HG02623 (cell line): ENCODE results near the gene SLX4IP.
"Not testable (repeated sequence)": the region's sequence is repeated elsewhere in the genome, so short reads cannot be mapped to it uniquely, and the experiment has no call there.

Experiments
- ATAC-seq: cut with Tn5 transposase; IDR thresholded peaks from one replicate; pipeline ENCODE4 v1.9.1; 2021; ENCODE audit warnings: moderate library complexity; ENCODE audit not compliant: unreplicated experiment

SLX4IP gene

DNA sequence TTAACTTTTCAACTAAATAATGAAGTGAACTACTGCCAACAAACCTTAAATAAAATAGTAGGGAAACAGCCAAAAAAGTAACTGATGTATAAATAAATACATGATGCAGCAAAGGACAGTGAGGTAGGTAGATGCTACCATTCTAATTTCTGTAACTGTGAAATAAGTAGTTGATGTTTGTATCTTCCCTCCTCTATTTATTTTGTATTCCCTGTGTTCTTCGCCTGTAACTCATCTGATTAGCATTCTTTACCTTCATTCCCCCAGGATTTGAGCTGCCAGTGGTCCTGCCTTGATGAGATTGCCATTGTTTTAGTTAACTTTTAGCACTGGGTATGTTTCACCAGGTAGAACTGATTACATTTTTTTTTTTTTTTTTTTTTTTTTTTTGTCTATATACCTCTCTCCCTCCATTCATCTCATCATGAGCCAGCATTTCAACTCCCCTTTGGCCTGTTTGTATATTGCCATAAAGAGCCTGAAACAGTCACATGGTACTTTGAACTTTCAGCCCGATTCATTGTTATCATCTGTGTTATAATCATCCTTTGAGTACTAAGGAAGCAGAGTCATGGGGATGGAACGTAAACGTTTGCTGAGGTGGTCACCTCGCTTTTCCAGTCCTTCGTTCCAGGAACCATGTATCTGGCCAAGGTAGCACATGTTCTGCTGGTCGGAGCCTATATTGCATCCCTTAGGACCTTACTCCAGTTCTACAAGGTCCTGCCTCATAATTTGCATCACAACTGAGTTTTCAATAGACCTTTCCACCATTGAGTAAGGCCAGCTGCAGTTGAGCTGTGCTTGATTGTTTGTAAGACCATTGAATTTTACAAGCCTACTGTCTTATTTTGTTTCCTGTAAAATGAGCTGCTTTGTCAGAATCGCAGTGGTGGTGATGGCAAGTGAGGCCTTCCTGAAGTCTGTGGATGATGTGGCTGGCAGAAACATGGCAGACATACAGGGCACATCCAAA lies 131.1 kb downstream of the SLX4IP start:
- no peak for ATAC-seq

DNA sequence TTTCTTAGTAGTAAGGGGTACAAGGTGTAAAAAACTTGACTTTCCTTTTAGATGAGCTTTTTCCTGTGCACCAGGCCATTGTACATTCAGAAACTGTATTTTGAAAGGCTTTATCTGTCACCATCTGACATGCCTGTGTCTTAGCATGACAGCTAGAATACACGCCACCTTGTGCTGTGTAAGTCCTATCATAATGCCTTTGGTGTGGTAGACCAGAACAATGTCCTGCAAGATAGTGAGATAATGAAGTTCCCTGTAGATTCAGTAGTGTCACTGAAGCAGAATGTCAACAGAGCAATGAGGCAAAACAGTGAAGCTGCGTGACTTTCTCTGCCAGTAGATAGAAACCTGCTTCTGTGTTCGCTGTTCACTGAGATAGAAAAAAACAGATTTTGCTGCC lies 132.9 kb downstream of the SLX4IP start:
- no peak for ATAC-seq

DNA sequence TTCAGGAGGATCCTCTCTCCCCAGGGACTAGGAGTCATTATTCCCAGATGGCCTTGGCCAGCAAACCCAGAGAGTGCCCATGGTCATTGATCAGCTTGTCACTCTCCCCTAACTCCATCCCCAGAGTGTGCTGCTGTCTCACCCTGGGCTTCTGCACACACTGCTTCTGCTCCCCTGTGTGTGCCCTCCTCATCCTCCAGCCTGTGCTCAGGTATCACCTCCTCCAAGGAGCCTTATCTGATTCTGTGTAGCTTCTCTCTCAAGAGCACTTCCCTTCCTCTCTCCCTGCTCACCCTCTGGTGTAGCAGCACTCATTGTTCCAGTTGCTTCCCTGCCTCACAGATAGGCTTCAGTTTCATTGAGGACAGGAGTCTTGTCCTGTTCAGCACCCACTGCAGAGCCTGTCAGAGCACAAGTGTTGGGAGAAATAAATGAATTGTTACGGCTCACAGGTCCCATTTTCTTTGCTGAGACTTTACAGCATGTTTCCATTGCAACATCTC lies 136.3 kb downstream of the SLX4IP start:
- ATAC-seq, result no peak

DNA sequence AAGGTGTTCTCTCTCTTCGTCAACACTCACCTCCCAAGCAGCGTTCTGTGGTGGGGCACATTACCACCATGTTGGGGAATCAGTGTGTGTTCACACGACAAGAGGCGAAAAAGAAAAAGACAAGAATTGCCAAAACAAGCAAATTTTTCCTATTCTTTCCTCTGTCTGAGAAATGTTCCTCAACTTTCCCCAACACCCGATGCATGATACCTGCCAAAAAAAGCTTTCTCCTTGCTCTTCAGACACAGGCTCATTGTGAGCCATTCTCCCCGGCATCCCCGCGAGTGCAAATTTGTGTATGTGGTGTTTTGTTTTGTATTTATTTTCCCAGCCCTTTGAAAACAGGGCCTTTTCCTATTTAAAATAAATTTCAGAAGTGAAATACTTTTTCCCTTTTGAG lies 137.7 kb downstream of the SLX4IP start:
- no peak for ATAC-seq

DNA sequence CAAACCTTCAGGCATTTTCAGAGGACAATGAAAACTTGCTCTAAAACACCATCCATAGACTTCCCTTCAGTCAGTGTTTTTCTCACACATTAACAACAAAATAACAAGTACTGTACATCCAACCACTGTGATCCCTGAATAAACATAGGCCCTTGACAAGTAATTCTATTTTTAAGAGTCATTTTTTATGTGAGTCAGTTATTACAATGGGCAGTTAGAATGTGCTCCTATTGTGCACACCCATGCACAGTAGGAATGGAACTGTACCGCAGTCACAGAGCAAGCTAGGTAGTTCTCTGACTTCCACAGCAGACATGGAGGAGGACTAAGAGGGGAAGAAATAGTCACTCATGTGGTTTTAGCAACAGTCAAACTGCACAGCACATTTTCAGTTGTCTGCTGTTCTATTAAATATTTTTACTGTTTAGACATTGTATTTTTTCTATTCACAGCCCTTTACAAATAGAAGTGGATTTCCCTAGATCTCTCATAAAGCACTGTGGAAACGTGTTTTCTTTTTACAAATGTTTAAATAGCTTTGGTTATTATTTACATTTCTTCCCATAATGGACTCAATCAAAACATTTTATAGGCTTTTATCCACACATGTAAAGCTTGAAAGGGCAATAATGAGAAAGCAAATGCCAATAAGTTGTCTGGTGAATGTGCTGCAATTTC lies 138.3 kb downstream of the SLX4IP start:
- no peak for ATAC-seq

DNA sequence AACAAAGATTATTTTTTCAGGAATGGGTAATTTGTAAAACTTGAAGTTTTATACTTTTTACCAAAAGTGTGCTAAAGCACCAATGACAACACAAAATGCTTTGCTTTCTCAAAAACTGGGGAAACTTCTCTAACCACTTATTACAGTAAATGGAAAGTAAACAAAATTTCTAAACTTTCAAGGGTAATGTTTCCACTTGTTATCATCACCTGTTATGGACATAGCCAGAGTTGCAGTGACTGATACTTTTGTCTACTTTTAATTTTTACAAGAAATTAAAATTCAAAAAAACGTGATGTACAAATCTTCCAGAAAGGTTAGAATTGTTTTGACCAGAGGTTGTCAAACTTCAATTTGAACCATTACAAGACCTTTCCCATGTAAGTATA lies 138.8 kb downstream of the SLX4IP start:
- no peak for ATAC-seq

DNA sequence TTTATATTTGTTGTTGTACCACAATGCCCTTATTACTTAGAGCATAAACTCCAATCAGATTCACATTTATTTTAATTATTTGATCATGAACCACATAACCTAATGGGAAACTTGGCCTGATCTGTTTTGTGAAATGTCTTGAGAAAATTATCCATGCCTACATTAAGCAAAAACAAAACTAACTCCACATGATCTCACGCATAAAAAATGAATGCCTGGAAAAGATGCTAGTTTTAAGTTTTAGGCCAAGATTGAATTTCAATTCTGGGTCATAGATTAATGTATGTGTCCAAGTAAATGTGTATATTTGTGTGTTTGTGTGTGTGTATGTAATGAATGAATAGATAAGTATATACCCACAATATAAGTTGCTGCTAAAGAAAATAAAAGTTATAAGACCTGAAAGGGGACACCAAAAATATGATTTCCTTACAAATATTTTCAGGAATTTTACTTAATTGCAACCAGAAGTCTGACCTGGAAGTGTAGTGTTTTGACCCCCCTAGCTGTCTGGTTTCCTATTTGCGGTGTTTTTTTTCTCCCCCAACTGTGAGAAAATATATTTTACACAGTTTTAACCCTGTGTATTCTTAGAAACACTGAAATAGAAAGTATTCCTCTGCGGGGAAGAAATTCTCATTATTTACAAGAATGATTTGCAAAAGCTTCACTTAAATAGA lies 141.4 kb downstream of the SLX4IP start:
- ATAC-seq, result no peak

DNA sequence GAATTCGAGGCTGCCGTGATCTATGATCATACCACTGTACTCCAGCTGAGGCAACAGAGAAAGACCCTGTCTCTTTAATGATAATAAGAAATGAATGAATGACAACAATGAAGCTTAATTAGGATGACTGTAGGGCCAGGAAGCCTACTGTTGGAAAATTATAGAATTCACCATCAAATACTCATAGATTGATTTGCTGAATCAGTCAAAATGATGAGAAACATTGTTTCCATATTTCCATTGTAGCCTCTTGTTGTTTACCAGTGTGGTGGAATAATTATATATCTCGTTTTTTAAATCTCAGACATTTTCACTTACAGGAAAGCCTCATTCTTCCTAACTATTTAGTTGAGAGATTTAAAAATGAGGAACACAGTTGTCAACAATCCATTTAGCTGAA lies 142.5 kb downstream of the SLX4IP start:
- no peak for ATAC-seq

DNA sequence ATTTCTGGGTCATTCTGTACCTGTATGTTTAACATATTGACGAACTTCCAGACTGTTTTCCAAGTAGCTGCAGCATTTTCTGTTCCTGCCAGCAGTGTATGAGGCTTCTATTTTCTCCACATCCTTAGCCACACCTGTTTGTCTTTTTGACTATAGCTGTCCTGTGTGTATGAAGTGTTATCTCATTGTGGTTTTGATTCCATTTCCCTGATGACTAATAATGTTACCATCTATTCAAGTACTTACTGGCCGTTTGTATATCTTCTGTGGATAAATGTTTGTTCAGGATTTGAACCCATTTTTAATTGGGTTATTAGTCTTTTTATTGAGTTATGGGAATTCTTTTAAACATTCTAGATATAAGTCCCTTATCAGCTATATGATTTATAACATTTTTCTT lies 143.5 kb downstream of the SLX4IP start:
- ATAC-seq, result no peak

DNA sequence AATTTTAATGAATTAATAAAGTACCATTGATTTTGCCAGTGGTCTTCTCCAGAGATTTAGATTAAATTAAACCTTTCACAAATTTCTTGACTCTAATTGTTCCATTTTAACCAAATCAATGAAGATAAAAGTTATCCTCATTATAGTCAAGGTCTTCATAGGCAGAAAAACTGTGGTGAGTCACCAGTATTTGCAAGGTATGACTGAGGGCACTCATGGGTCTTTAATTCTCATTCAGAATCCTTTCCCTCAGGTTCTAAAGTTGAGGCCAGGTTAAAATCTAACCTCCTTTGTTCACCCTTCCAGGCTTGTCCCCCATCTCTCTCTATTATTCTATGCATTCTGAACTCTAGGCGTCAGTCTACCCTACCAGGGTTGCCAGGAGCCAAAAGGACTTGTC lies 144.8 kb downstream of the SLX4IP start:
- no peak for ATAC-seq

DNA sequence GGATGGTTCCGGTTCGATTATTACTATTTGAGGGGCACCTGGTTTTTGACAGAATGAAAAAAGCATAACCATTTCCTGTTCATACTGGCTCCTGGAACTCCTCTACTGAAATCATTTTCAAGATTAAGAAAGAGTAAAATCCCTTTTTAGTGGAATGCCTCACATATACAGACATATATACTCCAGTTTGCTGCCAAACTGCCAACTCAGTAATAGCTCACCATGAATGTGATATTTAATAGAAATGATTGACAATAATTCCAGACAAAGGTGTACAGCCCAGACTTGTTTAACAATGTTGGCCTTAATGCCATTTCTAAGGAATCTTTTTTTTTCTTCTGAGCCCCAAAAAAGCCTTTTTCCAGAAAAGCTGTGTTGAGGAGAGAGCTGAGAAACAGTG lies 145.6 kb downstream of the SLX4IP start:
- no peak for ATAC-seq

DNA sequence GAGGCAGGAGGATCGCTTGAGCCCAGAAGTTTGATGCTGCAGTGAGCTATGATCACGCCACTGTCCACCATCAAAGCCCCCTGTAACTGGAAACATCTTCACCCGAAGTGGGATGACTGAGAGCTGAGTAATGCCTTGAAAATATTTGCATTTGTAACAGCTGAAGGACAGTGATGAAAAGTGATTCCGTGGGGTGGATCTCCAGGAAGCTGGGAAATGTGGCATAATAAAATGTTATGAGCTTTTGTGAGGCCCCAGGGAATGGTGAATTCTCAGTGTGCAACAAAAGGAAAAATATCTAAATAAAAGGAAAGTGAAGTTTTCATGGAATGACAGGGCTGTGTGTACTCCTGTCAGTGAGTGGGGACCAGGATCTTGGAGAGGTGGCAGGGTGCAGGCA lies 146.7 kb downstream of the SLX4IP start:
- ATAC-seq, result no peak

DNA sequence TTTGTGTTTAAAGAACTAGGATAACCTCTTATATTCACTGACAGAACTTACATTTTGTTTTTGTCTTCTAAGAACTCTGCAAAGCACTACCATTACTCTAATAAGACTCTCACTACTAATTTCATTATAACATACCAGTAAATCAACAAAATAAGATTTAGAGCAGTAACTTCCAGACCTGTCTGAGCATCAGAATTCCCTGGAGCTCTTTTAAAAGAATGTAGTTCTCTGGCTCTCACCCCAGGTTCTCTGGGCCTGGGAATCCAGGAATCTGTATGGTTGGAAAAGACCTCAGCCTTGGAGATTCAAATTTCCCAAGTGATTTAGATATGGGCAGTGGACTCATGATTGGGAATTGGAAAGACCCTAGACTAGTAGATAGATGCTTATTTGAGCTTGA lies 149.3 kb downstream of the SLX4IP start:
- no peak for ATAC-seq

DNA sequence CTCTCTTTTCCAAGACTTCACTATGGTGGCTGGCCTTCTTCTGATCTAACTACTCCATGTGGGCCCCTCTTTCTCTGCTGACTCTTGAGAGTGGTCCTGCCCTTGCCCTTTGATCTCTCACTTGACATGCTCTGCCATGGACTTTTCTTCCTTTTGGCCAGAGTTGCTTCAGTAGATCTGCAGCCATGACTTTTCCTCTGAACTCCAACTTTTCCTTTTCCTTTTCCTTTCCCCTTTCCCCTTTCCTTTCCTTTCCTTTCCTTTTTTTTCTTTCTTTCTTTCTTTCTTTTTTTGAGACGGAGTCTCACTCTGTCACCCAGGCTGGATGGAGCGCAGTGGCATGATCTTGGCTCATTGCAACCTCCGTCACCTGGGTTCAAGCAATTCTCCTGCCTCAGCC lies 150.2 kb downstream of the SLX4IP start:
- no peak for ATAC-seq

DNA sequence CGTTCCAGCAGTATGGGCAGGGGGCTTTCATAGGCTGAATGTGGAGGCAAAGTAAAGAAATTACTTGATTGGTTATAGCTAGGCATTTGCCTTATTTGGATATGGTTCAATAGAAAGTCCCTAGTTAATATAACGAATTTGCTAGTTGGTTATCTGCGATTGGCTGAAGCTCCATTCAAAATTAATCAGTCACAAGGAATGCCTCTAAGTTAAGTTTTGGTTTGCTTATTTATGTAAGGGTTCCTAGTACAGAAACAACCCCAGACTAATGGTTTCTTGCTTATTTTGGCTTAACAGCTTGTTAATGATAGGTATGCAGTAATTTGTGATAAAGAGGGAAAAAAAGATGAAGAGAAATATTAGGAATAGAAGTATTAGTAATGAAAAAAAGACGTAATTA lies 151.2 kb downstream of the SLX4IP start:
- ATAC-seq, result no peak

DNA sequence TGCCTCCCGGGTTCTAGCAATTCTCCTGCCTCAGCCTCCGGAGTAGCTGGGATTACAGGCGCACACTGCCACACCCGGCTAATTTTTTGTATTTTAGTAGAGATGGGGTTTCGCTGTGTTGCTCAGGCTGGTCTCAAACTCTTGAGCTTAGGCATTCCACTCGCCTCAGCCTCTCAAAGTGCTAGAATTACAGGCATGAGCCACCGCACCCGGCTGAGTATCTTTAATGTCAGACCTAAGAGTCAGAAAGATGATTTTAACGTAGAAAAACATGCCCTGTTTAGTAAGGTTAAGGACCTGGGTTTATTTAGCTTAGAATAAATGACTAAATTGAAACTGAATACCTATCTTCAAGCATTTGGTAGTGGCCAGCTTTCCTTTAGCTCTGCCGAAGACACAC lies 155.3 kb downstream of the SLX4IP start:
- ATAC-seq, result not testable (repeated sequence)

DNA sequence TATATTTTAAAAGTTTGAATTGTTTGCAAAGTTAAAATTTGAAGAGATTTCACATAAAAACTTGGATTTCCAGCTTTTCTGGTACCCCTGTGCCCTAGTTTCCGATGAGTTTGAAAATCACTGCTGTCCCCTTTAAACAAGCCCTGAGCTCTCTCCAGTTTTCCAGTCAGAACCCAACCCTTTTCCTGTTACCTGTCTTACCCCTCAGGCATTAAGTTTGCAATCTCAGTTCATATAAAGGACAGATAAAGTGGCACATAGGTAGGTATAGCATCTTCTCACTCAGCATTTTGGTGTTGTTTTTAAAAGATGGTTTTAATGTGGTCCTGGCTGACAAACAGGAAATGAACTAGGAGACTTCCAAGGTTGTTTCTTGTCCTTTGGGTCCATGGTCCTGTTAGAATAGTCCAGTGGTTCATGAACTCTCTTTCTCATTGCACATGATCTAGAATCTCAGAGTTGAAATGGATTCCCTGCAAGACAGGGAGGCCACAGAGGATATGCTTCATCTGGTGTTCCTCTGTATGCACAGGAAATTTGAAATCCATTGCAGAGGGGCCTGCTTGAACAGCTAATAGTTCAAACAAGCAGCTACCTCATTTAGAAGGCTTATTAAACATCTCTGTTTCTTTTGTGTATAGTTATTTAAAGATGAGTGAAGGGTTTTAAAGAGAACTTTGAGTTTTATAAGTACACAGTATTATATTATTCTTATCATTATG lies 156.0 kb downstream of the SLX4IP start:
- ATAC-seq, result no peak

DNA sequence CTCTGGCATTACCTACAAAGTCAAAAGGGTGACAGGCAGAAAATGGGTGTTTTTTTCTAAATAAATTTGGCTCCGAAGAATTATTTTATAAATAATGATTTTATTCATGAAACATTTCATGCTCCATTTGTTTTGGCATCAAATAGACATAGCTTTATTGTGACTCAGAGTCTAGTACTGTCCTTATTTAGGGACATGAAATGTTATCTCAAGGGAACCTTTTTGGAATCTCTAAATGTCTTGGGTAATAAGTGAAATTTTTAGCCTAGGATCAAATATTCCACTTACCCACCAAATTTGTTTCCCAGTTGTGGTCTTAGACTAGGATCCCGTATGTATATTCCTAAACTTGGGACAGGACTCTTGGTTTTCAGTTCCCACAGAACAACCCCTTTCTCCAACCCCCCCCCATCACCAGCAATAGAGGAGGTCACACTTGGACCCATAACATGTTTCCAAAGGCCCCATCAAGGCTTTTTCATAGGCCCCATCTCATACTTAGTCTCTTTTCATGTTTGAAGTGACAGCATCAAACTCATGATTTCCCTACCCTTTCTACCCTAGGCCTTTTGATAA lies 156.9 kb downstream of the SLX4IP start:
- no peak for ATAC-seq

DNA sequence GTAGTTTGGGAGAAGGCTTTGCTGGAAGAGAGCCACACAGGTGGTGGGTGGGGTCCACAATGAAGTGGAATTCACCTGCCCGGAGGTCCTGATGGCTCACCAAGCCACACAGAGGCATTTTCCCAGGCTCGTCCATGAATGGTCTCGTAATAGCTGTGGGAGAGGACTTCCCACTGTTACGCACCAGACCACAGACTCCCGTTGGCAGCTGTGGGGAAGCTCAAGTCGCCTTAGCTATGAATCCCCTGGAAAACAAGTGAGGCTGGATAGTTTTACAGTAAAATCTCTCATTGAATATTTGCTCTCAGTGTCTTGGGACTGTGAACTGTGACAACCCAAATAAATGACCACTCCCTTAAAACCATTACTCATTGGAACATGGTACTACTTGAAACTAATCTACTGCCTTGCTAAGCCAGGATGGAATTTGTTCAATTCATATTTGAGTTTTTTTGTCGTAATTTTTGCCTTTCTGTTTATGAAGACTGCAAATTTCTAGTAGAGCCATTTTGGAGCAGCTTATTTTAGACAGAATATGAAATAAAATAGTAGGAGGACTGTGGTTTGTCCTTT lies 159.3 kb downstream of the SLX4IP start:
- ATAC-seq, result no peak

DNA sequence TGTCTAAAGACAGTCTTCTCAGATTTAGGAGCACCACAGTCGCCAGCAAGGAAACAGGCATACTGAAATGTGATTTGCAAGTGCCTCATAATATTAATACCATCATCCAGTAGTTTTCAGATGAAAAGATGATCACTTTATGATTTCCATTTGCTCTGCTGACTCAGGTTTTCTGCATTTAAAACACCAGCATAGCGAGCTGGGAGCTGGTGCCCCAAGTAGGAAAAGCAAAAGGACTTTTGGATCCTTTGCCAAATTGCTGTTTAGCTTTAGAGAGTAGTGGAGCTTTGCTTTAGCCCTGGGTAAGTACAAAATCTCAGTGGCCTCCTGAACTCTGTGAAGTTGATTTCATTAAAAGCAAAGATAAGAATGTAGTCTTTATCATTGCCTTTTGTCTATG lies 160.2 kb downstream of the SLX4IP start:
- ATAC-seq, result no peak
